Stimulated activated CD8-positive, alpha-beta memory T cell treated with anti-CD3 and anti-CD28 coated beads, Interleukin-15, amount 100 ng/mL, for 1 hour (primary cell): ENCODE results near the gene CYP26A1.
A peak's percentile ranks its signal among the peaks of the same experiment; 100 is the strongest.
"Not testable (repeated sequence)": the region's sequence is repeated elsewhere in the genome, so short reads cannot be mapped to it uniquely, and the experiment has no call there.

Experiments
- DNase-seq: peaks from one replicate; pipeline ENCODE4 v3.0.0-alpha.2; 2020; ENCODE audit warnings: low read depth

Gene CYP26A1

DNA sequence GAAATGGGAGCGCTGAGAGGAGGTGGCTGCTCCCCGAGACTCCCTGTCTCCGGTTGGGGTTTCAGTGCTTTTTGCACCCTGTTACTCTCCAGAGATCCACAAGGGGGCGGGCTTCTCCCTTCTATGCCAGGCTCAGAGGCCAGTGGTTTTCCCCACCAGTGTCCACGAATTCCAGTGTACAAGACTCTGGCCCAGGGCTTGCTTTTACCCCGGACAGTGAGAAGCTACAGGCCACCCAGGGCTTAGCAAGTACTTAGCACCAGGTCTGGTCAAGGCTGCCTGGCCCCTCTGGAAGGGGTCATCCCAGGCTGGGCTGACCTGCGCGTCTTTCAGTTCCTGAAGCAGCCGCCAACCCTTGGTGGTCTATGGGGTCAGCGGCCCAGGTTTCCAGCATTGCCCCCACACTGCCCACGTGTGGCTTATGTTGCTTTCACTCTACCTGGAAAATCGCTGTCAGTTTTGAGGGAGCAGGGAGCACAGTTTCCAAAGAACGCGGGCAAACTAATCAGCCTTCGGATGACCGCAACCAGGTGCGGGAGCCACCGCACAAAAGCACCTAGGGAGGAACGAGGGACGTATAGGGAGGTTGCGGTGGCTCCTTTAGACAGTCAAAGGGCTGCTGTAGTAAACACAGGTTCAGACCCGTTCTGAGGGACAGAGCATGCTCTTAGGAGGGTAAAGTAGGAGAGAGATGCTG is 6.8 kb downstream of the CYP26A1 start:
- peak; percentile 6 for DNase-seq

DNA sequence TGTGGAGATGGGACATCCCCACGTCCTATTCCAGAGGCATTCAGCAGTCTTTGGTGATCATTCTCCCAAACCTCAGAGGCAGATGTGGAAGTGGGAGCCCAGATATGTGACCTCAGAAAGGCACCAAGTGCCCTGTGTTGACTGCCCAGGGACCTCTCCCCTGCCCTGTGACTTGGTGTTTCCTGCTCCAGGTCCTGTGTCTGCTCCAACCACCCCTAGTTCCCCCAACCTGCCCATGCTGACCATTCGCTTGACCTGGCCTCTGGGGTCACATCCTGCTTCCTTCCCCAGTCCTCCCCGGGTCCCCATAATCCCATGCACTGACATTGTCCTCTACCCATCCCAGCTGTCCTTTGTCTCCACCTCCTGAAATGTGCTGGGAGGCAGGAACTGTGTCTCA is 7.6 kb downstream of the CYP26A1 start:
- DNase-seq = no peak

DNA sequence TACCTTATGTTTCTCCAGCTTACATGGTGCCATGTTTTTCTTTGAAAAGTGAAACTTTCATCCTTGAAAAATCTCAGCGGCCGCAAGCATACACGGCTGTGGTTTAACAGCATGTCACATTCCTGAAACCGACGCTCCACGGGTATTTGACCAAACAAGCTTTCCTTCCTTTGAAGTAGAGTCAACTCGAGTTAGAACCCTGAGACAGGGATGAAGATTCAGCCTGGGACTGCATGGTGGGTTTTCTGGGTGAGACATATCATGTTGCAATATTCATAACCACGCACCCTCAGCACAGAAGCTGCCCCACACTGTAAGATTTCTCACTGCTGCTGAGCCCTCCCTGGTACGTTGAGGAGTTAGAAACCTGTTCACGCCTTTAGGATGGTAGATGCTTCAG is 8.1 kb downstream of the CYP26A1 start:
- DNase-seq = no peak

DNA sequence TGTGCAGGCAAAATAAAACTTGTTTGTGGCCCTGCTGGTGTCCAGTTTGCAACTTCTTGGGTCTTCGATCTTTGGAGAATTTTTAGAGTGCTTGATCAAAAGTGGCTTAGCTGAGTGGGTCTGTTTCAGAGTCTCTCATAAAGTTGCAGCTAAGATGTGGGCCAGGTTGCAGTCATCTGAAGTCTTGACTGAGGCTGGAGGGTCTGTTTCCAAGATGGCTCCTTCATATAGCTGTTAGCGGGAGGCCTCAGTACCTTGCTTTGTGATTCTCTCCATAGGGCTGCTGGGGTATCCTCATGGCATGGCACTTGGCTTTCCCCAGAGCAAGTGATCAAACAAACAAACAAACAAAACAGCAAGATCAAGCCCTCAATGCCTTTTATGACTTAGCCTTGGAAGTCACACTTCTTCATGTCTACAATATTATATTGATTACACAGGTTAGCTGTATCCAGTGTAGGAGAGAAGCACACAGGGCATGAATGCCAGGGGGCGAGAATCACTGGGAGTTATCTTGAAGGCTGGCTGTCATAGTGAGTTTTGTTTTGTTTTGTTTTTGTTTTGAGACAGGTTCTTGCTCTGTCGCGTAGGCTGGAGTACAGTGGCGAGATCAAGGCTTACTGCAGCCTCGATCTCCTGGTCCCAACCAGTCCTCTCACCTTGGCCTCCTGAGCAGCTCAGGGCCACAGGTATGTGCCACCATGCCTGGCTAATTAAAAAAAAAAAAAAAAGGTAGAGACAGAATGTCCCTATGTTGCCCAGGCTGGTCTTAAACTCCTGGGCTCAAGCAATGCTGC is 10.2 kb downstream of the CYP26A1 start:
- no peak for DNase-seq

DNA sequence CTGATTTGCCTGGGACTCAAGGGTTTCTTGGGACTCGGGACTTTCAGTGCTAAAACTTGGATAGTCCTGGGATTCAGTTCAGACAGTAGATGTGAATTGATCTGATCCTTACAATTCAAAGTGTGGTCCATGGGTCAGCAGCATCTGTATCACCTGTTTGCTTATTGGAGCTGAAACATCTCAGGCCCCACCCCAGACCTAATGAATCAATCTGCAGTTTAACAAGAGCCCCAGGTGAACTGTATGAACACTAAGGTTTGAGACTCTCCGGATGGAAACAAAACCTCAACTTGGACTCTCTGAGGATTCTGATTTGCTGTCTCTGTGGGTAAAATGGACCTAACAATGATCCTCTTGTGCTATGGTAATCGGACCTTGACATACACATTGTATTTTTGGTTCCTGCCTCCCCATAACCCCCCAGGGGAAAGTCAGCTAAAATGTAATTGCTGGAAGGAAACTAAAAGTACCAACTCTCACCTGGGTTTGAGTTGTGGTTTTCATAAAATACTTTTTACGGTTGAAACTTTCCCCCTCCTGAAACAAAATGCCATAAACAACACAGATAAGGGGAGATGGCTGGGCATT is 11.7 kb downstream of the CYP26A1 start:
- no peak for DNase-seq

DNA sequence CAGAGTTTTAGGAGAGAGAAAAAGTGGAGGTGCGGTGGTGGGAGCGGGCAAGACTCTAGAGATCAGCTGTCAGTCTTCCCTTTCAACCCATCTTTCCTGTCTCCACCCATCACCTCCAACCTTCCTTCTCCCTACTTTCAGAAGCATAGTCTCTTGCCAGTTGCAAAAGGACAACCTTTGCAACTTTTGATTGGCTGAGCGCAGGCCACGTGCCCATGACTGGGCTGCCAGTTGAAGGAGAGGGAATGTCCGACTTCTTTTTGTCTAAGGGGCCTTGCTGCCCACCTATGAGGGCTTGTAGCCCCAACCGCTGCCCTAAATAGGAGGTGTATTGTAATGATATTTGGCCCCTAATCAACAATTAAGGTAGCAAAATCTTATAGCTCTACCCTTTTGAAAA is 12.6 kb downstream of the CYP26A1 start:
- DNase-seq = no peak

DNA sequence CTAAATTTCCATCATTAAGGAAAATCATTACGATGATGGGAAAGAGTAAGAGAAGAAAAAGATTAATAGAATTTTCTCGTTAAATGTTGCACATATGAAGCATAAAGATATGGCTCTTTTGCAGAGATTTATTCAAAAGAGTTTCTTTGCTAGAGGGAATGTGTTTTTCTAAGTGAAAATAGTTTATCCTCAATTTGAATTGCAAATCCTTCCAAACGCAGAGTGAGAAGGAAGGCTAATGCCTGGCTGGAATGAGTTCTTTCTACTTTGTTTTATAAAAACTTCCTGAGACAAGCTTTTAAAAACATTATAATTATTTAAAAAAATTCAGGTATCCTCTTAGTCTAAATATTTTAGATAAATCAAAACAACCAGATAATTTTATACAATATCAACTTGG is 14.2 kb downstream of the CYP26A1 start:
- no peak for DNase-seq

DNA sequence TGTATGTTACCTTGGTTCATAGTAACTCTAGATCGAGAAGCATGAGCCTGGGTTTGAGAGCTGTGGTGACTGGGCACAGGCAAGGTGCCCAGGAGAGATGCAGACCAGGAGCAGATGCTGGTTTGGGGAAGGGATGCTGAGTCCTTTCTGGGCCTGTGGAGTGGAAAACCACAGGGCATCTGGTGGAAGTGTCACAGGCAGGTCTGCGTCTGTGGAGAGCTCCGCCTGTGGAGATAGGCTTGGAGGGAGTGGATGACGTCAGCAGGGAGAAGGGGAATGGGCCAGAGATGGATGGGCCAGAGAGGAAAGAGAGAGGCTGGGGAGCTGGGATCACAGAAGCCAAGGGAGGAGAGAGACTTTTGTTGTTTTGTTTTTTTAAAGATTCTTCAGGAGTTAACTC is 14.8 kb downstream of the CYP26A1 start:
- DNase-seq = no peak

DNA sequence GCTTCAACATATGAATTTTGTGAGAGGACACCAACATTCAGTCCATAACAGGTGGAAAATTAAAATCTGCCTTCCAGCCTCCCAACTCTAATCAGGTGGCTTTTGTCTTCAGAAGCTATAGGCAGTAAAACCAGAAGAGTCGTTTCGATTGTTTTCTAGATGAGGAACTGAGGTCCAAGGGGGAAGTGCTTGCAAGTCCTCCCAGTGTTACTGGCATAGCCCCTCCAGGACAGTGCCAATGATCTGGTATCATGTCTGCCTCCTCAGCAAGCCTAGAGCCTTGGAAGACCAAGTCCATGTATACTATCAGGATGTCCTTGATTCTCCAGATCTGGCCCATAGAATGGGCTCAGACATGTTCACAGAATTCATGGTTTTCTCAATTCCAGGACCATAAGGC is 16.9 kb downstream of the CYP26A1 start:
- no peak for DNase-seq

DNA sequence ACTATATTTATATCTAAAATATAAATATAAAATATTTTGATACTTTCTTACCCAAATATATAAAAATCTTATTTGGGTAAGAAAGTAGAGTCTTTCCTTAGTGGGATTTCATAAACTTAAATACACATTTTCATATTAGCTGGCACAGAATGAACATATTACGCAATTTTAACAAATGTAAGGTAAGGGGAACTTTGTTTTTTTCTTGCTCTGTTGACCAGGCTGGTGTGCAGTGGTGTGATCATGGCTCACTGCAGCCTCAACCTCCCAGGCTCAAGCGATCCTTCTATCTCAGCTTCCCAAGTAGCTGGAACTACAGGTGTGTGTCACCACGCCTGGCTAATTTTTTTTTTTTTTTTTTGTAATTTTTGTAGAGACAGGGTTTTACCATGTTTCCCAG is 18.3 kb downstream of the CYP26A1 start:
- DNase-seq = no peak

DNA sequence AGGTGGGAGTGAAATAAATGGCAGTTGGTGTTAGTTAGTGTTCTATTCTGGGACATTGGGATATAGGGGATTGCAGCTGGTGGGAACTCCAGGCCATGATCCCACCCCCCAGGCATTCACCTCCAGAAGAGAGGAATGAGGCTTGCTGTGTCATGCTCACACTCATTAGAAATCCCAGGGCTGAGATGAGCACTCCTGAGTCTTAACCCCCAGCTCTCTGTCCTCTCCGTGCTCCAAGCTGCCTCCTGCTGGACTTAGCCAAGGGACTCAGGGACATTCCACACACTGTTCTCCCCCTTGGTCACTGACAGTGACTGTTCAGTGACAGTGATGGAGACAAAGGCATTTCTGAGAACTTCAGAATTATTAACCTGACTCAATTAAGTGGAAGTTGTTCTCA is 21.5 kb downstream of the CYP26A1 start:
- DNase-seq = no peak

DNA sequence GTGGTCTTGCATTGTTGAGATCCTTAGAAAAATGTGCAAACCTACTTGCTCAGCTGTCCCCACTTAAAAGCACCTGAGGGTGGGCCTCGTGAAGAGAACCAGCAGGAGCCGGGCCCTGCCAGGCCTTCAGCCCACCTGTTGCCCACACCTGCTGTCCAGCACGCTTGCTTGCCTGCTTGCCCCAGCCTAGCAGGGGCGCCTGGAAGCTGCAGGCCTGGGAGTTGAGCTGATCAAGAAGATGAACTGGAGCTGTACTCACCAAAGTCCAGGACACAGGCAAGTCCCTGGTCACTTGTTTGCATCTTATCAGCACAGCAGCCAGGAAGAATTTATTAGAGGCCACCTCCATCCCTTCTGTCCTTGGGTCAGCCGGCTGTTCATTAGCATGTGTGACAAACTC is 23.2 kb downstream of the CYP26A1 start:
- DNase-seq = no peak

DNA sequence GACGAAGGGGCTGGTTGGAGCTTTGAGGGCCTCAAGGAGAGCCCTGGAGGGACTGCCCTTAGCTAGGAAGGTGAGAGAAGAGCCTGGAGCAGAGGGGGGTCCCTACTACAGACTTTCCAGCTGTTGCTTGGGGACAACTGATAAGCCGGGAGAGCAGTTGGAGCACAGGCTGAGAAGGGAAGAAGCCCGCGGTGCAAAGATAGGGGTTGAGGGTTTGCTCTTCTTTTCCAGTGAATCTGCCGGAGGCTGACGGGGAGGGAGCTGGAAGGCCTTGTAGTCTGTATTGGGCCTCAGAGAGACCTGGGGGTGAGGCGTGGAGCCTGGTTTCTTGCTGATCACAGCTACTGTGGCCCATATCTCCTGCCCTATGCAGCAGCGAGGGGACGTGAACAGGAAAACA is 23.7 kb downstream of the CYP26A1 start:
- DNase-seq = no peak

DNA sequence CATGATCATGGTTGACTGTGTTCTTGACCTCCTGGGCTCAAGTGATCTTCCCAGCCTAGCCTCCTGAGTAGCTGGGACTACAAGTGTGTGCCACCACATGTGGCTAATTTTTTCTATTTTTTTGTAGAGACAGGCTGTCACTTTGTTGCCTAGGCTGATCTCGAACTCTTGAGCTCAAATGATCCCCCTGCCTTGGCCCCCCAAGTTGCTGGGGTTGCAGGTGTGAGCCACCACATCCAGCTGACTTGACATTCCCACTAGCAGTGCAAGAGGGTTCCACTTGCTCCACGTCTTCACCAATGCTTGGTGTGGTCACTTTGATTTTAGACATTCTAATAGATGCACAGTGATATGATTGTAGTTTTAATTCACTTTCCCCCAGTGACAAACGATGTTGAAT is 25.1 kb downstream of the CYP26A1 start:
- DNase-seq = no peak

DNA sequence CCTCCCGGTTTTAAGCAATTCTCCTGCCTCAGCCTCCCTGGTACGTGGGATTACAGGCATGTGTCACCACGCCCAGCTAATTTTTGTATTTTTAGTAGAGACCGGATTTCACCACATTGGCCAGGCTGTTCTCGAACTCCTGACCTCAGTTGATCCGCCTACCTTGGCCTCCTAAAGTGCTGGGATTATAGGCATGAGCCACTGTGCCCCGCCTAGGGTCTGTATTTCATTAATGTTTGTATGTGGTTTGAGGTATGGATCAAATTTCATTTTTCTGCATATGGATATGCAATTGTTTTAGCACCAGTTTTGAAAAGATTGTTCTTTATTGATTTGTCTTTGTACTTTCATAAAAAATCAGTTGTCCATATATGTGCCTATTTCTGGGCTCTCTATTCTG is 26.0 kb downstream of the CYP26A1 start:
- DNase-seq = no peak

DNA sequence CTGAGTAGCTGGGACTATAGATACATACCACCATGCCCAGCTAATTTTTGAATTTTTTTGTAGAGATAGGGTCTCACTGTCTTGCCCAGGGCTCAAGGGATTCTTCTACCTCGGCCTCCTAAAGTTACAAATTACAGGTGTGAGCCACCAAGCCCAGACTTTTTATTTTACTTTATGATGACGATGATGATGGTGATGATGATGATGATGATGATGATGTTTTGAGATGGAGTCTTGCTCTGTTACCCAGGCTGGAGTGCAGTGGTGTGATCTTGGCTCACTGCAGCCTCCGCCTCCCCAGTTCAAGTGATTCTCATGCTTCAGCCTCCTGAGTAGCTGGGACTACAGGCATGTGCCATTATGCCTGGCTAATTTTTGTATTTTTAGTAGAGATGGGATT is 27.5 kb downstream of the CYP26A1 start:
- not testable (repeated sequence) for DNase-seq

DNA sequence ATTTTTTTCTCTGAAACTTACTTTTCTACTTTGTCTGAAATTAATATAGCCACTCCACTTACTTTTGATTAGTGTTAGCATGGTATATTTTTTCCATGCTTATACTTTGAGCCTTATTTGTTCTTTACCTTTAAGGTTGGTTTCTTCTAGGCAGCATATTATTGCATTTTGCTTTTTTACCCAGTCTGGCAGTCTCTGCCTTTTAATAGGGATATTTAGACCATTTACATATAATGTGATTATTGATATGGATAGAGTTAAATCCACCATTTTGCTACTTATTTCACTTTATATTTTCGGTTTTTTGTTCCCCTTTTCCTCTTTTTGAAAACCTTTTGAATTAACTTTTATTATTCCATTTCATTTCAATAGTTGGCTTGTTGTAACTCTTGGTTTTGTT is 30.3 kb downstream of the CYP26A1 start:
- no peak for DNase-seq

DNA sequence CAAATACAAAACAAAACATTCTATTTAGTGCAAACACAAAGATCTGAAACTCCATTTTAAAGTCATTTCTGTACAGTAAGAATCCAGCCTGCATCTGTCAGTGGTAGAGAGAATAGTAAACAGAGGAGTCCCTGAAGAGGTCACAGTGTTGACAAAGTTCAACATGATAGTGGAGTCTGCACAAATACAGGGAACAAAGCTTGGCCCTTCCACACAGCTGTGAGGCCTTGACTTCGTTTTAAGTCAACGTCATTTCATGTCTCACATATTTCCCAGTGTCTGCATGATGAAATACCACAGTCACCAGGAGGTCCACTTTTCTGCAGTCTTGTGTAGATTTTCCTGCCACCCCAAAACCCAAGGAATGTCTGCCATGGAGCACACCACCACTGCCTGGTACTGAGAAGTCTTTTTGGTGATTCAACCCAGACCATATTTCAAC is 33.0 kb downstream of the CYP26A1 start:
- DNase-seq = no peak

DNA sequence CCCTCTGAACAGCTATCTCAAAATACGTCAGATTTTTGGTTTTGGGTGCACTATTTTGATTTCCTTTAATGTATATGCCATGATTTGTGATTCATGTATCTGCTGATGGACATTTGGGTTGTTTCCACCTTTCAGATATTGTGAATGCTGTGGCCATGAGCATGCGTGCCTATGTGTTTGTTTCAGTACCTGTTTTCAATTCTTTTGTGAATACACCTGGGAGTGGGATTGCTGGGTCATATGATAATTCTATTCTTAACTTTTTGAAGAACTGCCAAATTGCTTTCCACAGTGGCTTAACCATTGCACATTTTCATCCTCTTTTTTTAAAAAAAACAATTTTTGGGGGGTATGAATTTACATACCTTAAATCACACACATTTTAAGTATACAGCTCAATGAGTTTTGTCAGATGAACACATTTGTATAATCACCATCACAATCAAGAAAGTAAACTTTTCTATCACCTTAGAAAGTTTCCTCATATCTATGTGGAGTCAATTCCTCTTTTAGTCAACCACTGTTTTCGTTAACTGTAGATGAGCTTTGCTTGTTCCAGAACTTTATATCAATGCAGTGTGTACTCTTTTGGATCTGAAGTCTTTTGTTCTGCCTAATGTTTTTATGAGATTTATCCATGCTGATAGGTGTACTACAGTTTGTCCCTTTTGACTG is 36.9 kb downstream of the CYP26A1 start:
- no peak for DNase-seq

DNA sequence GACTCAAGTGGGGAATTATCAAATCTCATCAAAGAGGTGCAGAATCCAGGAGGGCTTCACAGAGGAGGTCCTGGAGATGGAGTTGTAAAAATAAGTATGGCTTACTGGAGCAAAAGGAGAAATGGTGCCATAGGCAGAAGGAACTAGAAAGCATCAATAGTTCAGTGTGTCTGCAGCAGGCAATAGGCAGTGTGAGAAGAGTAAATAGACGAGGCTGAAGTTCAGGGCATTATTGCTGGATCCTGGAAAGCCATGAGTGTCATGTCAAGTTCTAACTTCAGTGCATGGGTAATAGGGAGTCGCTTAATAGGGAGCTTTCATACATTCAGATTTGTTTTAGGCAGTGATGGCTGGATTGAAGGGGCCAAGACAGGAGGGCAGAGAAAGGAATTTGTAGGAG is 39.3 kb downstream of the CYP26A1 start:
- no peak for DNase-seq

DNA sequence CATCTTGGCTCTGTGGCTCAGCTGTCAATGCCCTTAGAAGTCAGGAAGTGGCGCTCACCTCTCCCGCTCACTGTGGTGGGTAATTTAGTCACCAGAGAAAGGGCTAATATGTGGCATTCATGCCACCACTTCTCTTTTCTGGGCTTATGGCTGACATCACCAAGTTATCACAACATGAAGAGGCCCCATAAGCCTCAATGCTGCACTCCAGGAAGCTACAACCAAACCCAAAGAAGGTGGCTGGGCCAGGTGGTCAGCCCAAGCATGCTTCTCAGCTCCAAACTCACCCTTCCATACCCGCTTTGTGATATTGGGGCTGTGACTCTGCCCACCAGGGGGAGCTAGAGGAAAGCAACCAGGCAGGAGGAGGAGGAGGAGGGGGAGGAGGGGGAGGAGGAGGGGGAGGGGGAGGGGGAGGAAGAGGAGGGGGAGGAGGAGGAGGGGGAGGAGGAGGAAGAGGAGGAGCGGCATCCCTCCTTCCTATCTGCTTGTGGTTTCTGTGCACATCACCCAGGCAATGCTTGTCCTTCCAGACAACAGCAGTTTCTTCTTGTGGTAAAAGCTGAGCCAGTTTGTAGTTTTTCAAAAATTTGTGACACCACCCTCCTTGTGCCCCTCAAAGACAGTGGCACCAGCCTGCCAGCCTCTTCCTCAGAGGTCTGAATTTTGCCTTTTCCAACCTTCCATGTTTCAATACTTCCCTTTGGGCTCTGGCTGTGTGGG is 42.1 kb downstream of the CYP26A1 start:
- DNase-seq = peak; percentile 49

DNA sequence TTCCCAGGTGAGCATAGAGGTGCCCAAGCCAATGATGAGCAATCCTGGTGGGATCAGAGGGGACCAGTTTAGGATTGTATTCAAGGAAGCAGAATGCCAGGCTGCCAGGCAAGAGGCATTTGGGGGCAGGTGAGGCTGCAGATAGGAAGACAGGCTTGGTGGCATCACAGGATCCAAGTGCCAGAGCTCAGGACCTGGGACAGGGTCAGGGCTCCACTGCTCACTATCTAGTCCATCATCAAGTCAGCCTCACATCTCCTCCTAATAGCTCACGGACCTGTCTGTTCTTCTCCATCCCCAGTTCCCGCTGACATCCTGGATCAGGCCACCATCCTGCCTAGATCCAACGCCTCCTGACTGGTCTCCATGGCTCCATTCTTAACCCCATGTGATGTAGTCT is 47.6 kb downstream of the CYP26A1 start:
- no peak for DNase-seq
